AG08395 (cell line): ENCODE results near the gene NCAPD2.
"Not testable (repeated sequence)": the region's sequence is repeated elsewhere in the genome, so short reads cannot be mapped to it uniquely, and the experiment has no call there.

Experiments used
- DNase-seq: peaks from one replicate; pipeline ENCODE4 v3.0.0; 2012; ENCODE audit warnings: mixed read lengths, low spot score

Gene NCAPD2

DNA sequence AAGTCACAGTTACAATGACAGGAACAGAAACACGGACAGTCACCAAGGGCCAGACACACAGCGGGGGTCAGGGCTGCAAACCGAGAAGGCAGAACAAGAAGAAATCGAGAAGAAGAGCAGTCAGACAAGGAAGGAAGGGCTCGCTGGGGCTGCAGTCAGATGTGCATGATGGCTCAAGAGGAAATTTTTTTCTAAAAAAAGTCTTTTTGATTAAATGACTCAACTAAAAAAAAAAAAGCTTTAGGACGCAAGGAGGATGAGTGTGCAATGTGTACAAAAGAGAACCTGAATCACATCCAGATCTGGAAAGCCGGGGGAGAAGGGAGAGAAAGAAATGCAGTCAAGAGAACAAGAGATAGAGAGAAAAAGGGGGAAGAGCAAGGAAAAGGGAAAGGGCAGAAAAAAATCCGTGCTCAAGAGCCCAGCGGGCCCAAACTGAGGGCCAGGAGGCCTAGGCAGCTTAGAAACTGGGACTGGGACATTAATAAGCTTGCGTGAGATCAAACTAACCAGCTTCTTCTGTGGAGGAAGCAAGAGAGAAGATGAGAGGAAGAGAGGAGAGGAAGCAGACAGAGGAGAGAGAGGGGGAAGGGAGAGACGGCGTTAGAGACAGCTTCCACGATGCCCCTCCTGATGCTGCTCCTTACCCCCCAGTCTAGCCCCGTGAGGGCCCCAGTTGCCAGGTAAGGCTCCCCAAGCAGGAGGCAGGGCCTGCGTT lies 55.2 kb downstream of the NCAPD2 start:
- DNase-seq: peak; percentile 60

DNA sequence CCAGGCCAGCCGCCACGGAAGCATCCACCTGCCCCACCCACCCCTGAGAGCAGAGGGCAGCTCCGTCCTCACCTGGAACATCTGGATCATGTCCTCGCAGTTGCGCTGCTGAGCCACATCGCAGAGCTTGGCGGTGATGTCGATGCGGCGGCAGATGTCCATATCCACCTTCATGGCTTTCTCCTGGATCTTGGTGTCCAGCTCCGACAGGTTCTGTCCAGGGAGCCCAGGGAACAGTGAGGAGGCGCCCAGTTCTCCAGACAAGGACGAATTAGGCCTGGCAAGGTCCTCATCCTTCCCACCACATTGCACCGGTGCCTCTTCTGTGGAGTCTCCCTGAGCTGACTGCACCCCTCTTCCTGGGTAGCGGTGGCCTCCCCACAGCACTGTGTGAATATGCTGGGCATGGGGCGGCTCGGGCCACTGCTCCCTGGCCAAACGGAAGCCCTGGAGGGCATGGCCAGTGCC lies 55.8 kb downstream of the NCAPD2 start:
- DNase-seq: no peak

DNA sequence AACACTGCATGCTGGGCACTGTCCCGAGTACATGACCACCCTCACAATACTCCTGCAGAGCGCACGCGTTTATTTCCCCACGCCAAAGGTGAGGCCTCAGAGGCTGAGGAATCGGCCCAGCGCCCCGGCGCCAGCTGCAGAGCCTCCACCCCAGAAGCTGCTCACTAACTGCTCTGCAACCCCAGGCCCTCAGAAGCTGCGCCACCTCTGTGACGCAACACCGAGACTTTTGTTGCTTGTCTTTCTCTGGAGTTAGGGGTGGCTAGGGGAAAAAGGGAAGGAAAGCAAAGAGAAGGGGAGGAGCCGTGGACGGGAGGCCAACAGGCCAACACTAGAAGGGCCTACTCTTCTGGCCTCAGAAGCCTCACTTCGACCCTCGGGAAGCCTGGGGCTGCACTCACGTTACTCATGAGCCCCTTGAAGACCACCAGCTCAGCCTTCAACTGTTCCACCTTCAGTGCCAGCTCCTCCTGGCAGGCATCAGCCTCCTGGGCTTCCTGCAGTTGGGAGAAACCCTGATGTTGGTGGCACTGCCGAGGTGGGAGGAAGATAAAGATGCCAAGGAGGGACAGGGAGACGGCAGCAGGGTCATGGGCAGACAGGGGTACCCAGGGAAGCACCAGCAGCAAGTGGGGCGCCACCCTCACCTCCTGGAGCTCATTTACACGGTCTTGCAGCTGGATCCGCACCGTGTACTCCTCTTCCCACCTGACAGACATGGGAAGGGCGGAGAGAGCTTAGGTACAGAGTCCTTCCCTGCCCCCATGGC lies 56.6 kb downstream of the NCAPD2 start:
- DNase-seq: no peak

DNA sequence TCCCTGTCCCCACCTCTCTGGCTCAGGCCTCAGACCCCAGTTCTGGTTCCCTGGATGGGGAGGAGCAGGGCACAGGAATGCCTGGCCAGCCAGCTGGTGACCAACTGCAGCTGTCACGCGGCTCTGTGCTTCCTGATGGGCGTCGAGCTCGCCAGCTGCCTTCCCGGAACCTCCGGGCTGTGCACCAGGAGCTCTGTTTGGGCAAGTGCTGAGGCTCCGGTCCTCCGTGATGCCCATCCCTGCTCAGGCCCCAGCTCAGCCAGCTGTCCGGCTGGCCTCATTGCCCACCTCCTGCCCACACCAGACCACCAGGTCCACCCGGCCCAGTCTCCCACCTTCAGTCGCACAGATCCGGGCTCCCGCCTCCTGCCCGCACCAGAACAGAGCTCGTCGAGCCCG lies 57.2 kb downstream of the NCAPD2 start:
- peak; percentile 55 for DNase-seq

DNA sequence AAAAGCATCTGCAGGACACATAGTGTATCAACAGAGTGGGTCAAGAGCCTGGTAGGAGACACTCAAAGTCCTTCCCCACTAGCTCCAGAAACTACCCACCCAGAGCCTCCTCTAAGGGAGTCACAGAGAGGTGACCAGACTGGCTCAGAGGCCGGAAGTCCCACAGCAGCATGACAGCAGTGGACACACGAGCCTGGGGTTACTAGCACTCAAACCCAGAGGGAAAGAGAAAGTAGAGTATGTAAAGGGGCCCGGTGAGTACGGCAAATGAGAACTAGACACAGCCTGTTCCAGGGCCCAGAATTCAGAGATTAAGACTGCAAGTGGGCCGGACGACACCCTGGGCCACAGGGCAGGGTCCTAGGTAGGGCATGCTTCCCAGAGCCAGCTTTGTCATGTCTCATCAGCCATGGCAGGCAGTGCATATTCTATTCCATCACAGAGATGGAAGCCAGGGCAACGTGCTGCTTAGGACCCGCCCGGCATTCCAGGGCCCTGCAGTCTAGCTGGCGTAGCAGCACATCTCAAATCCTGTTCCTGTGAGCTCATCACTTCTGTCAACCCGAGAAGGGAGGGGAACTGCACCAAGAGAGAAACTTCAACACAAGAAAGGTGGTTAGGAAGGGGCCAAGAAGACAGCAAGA lies 57.7 kb downstream of the NCAPD2 start:
- peak; percentile 65 for DNase-seq

DNA sequence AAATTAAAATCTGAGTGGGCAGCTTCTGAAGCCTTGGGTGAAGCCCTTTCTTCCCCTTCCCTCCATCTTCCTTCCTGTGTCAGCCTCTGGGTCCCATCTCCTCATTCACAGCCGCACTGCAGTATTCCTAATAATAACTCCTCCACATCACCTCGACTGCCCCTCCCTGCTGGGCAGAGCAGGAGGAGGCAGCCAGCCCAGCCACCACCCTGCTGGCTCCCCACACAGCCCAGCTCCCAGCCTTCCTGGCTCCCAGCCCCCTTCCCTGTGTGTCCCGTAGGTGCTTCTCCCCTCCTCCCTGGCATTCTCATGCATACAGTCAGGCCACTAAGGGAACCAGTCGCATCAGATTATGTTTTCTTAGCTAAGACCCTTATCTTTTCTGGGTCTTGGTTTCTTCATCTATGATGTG lies 58.2 kb downstream of the NCAPD2 start:
- DNase-seq: peak; percentile 25

DNA sequence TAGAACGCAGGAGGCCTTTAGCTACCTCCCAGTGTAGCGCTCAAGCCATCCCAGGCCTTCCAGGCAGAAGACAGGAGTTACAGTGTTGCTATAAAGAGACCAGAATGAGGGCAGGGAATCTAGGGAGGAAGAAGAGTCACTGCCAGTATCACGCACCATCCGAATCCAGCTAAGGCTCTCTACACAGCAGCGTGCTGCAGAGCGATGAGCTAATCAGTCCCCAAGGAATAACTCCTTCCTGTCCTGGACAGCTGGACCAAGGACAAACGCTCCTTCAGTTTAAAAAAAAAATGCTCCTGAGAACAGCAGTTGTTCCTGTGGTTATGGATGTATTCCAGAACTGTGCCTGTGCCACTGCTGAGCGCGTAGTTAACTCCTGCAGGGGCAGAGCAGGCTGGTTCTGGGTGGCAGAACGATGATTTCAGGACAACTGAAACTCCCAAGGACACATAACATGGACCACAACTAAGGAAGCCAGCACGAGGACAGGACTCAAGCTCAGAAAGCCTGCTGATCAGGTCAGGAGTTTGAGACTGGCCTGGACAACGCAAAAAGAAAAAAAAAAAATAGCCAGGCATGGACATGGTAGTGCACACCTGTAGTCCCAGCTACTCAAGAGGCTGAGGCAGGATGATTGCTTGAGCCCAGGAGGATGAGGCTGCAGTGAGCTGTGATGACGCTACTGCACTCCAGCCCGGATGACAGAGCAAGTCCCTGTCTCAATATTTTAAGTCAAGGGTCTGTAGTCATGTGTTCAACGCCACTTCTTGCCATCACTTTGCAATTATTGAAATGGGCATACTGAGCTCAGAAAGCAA lies 59.4 kb downstream of the NCAPD2 start:
- DNase-seq: peak; percentile 87

DNA sequence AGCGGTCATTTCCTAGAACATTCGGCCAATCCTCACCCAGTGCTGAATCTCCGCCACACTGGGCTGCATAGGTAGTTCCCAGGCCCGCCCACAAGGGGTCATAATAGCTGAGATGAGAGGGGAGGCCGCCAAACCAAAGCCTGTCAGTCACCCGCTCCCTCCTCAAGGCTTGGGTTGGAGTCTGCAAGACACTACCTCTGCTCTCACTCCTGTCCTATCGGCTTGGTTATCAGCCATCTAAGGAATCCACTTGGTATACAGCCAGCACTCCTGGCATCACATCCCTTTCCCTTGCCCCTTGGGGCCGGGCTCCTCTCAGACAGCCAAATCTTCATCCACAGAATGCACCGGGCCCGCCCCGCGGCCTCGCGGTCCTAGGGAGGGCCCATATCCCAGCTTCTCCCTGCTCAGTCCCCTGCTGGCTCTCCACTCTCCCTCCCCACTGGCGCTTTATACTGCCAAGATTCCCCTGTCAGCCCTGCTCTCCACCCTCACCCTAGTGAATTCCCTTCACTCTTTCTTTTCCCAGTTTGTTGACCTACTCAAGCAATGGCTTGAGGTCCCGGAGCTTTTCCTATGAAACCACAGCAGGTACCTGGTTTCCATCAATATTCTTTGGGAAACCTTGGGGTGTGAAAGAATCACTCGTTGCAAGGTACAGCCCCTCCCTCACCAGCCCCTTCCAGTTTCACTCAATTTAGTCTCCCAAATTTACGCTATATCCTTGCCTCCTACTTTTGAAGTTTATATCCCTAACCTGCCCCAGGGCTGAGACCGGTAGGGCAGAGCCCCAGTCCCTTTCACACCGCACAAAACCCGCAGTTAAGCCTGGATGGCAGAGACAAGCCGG lies 60.5 kb downstream of the NCAPD2 start:
- DNase-seq: peak; percentile 66

DNA sequence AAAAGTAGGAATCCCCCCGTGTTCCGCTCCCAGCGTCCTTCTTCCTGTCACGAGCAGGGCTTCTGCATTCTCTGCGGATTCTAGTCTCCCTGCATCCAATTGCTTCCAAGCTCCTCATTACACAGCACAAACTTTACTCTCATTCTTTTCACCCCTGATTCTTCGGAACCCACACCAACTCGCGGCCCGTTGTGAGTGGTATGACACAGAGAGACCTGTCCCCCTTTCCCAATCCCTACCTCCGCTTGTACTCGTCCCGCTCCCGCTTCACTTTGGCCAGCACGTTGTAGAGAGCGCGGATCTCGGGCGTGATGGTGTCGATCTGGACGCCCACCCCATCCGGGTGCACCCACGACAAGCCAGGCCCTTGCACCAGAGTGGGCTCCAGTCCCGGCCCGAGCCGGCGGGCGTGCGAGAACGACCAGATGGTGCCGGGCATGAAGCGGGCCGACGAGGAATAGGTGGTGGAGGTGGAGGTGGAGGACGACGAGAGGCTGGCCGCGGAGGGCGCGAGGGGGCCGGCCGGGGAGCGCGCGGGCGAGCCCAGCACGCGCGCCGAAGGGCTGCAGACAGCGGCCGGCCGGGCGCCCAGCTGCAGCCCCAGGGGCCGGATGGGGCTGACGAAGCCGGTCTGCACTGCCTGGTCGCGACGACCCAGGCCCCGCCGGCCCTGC lies 61.3 kb downstream of the NCAPD2 start:
- DNase-seq: no peak

DNA sequence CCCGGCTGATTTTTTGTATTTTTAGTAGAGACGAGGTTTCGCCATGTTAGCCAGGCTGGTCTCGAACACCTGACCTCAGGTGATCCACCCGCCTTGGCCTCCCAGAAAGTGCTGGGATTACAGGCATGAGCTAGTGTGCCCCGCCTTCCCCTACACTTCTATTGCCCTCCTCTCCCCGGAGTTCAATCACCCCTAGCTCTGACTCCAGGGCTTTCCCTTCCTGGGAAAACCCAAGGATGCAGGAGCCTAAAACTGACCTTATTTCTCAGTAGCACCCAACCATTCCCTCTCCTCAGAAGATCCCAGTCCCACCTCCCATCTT lies 62.6 kb downstream of the NCAPD2 start:
- DNase-seq: not testable (repeated sequence)

DNA sequence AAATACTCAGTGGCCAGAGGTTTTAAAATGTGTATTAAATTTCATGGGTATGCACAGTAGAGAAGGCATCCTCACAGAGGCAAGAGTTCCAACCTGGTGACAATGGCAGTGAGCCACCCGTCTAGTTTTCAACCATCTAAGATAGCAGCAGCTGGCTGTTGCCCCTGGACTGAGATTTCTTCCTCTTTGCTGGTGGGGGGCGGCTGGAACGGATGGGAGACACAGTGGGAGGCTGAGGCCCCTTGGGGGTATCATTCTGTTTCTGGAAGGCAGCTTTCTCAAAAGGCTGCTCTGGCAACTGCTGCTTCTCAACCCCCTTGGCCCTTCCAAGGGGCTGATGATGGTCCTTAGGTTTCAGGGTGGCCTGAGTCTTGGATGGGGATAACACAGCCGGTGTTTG lies 63.0 kb downstream of the NCAPD2 start:
- no peak for DNase-seq

DNA sequence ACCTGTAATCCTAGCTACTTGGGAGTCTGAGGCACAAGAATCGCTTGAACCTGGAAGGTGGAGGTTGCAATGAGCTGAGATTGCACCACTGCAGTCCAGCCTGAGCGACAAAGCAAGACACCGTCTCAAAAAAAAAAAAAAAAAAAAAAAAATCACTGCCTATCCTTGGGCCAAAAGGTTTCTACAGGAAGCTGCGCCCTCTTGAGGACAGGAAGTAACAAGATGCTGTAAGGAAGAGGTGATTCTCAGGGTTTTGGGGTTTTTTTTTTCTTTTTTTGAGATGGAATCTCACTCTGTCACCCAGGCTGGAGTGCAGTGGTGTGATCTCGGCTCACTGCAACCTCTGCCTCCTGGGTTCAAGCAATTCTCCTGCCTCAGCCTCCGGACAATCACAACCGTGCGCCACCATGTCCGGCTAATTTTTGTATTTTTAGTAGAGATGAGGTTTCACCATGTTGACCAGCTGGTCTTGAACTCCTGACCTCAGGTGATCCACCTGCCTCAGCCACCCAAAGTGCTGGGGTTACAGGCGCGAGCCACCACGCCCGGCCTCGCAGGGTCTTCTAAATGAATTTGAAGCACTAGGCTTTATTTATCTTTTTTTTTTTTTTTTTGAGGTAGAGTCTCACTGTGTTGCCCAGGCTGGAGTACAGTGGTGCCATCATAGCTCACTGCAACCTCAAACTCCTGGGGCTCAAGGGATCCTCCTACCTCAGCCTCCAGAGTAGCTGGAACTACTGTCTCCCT lies 64.3 kb downstream of the NCAPD2 start:
- peak; percentile 62 for DNase-seq

DNA sequence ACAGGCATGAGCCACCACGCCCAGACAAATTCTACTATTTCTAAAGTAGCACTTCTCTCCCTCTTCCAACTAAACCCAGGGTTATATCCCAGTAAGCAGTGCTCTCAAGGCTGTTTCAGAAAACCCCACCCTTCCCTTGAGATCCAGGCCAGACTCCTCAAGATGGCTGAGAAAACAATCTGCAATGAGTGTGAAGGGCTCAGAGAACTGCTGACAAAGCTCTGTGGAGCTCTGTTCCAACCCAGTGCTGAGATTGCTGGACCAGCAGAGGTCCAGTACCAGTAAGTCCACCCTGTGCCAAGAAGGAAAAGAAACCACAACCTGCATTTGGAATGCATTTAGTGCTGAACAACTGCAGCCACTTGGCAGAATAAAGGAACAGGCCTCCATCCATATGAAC lies 65.6 kb downstream of the NCAPD2 start:
- no peak for DNase-seq

DNA sequence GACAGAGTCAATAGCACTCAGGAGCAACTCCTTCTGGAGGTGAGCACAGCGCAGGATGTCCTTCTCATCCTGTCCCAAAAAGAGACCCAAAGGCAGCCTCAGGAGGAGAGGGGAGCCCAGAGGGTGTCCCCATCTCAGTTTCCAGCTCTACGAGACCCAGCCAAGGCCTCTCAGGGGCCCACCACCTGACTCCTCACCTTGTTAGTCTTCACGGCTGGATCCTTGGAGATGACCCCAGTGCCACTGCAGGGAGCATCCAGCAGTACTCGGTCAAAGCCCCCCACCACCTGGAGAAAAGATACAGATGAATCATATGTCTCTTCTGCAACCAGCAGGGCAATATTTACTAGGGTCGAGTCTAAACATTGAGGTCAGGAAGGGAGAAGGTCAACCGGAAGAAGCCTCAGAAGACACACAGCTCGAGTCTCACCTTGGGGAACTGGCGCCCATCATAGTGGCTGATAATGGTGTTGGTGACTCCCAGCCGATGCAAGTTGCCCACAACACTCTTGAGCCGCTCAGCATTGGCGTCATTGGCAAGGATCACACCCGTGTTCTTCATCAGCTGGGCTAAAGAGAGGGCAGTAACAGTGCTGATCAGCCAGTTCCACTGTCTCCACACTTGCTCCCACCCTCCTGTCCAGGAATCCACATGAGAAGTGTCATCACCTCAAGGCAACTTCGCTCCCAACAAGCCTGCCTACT lies 66.8 kb downstream of the NCAPD2 start:
- no peak for DNase-seq

DNA sequence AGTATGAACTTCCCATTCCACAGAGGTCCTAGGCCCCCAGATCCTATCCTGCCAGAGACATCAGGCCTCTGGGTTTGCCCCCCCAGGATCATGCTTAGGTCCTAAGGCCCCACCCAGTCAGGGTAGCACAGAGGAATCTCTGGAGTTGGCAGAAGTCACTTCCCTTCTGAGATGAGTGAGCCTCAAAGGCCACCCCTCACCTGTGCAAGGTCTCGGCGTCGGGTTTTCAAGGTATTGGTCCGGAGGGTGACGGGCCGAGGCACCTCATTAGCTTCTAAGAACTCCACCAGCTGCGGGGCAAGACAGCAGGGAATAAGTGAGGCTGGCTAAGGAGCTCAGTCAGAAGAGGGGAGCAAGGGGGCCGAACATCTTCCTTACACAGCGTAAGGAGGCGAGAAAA lies 69.0 kb downstream of the NCAPD2 start:
- no peak for DNase-seq

DNA sequence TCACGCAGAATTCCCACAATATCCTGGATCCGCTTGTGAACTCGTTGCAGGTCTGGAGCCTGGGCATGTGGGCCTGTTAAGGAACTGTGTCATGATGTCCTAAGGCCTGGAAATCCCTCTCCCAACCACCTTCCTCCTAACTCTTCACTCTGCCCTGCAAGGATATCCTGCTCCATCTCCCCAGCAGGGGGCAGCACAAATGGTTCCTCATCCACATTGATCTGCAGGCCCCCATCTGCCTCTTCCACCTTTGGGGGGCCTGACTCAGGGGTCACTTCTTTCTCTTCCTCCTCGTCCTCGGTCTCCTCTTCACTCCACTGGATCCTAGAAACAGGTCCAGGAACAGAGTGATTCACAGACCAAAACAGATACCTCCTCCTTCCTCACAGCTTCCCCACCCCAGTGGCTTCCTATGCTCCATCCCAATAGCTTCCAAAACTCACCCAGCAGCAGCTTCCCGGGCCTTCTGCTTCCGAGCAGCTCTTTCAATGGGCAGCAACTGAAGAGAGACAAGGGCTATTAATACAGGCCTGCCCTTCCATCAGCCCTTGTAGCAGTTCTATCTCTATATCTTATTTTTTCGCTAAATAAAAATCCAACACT lies 69.6 kb downstream of the NCAPD2 start:
- DNase-seq: peak; percentile 72

DNA sequence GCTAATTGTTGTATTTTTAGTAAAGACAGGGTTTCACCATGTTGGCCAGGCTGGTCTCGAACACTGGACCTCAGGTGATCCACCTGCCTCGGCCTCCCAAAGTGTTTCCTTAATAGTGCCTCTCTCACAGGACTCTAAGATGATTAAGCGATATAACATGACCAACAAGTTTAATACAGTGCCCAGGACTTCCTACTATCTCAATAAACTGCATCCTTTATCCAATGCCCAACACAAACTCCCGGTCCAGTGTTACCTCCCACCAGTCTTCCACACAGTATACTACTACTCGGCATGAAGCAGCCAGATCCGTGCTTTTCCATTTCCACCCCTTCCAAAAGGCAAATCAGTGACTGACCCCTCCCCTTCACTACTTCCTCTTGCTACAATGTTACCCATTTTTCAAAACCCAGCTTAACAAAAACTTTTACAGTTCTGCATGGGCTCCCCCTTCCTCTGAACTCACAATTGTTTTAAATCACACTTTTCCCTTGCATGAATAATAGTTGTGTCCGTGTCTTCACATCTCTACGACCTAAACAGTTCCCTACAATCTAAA lies 73.3 kb downstream of the NCAPD2 start:
- no peak for DNase-seq

DNA sequence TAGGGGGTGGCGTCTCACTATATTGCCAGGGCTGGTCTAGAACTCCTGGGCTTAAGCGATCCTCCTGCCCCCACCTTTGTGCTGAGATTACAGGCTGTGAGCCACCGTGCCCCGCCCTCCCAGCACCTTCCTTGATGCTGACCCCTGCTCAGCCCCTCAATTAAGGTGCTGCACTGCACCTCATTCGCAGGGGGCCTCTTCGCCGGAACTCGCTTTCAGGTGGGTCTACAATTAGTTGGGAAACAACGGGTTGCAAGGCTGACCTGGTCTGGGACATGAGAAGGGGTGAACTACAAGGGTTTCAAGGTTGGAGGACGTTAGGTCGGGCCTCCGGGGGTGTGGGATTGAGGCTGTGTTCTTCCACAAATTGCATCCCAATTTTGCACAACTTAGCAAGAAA lies 75.4 kb downstream of the NCAPD2 start:
- no peak for DNase-seq

DNA sequence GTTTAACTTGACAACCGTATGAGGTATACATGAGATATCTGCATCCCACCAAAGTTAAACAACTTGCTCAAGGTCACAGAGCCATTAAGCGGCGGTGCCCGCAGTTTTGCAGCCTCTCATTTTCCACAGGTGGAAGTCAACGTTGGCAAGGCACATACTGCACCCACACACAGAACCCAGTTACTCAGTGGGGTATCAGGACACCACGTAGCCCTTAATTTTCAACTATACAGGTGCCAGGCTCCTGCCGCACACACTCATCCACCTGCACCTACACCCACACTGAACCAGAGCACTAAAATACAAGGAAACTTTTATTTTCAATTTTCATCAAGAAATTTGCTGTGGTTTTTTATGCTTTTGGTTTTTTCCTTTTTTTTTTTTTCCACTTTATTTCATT lies 75.9 kb downstream of the NCAPD2 start:
- DNase-seq: no peak
